SU-DHL-6 (cell line): Measurements from ENCODE around the gene FMNL3.
"Not testable (repeated sequence)": the region's sequence is repeated elsewhere in the genome, so short reads cannot be mapped to it uniquely, and the experiment has no call there.

Source experiments
- EZH2phosphoT487 ChIP-seq: fragments of 200-600 bp; sonication (generic), shearing (Covaris generic); conservative IDR thresholded peaks from 2 replicates; pipeline ENCODE4 v1.6.1; 2018; ENCODE audit warnings: mild to moderate bottlenecking, antibody characterized with exemption, low read length, moderate library complexity, mixed read lengths
- TF ChIP-seq, protein P1 (sequence below): fragments of 200-600 bp; sonication (generic); IDR thresholded peaks from one replicate; pipeline ENCODE4 v1.5.1; 2017; ENCODE audit warnings: antibody characterized with exemption, mild to moderate bottlenecking, low read length, moderate library complexity; ENCODE audit not compliant: insufficient read depth, poor library complexity, severe bottlenecking

DNA sequence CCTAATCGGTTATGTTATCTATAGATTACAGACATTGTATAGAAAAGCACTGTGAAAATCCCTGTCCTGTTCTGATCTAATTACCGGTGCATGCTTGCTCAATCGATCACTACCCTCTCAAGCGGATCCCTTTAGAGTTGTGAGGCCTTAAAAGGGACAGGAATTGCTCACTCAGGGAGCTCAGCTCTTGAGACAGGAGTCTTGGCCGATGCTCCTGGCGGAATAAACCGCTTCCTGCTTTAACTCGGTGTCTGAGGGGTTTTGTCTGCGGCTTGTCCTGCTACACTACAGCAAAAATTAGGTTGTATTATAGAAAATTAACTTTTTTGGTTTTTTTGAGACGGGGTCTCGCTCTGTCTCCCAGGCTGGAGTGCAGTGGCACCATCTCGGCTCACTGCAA lies 33.1 kb upstream of the FMNL3 start:
- not testable (repeated sequence) for TF ChIP-seq EZH2phosphoT487
- TF ChIP-seq, protein P1, sequence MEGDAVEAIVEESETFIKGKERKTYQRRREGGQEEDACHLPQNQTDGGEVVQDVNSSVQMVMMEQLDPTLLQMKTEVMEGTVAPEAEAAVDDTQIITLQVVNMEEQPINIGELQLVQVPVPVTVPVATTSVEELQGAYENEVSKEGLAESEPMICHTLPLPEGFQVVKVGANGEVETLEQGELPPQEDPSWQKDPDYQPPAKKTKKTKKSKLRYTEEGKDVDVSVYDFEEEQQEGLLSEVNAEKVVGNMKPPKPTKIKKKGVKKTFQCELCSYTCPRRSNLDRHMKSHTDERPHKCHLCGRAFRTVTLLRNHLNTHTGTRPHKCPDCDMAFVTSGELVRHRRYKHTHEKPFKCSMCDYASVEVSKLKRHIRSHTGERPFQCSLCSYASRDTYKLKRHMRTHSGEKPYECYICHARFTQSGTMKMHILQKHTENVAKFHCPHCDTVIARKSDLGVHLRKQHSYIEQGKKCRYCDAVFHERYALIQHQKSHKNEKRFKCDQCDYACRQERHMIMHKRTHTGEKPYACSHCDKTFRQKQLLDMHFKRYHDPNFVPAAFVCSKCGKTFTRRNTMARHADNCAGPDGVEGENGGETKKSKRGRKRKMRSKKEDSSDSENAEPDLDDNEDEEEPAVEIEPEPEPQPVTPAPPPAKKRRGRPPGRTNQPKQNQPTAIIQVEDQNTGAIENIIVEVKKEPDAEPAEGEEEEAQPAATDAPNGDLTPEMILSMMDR, result not testable (repeated sequence)
